Right atrium auricular region (tissue), 2 donors: ENCODE measurements around the gene TAAR6. TPM values are rescaled to one million over a fixed set of nuclear protein-coding genes. Genes with fewer than 3 reads are reported as not detected.

Experiments used
- DNase-seq: peaks from one replicate; pipeline ENCODE4 v3.0.0-alpha.2; 2019; ENCODE audit warnings: low spot score
- H3K27ac ChIP-seq, 2 donors: fragments of 200-600 bp; sonication (generic); 1 replicate in 1 of 2; 2 replicates in 1 of 2; pipeline ENCODE4 v1.5.1; 2016 to 2019
- H3K27me3 ChIP-seq, 2 donors: fragments of 200-600 bp; sonication (generic); one replicate each; pipeline versions ENCODE4 v1.5.1 to v1.6.0; 2017 to 2019
- H3K36me3 ChIP-seq: fragments of 200-600 bp; sonication (generic); one replicate; pipeline ENCODE4 v1.5.1; 2016
- H3K4me1 ChIP-seq, 2 donors: fragments of 200-600 bp; sonication (generic); one replicate each; pipeline versions ENCODE4 v1.5.1 to v1.6.0; 2017 to 2019
- H3K4me3 ChIP-seq, 2 donors: fragments of 200-600 bp; sonication (generic); 1 replicate in 1 of 2; 2 replicates in 1 of 2; pipeline ENCODE4 v1.5.1; 2017 to 2019; ENCODE audit warnings: mild to moderate bottlenecking in 1 of 2, moderate library complexity in 1 of 2
- H3K9me3 ChIP-seq, 2 donors: fragments of 200-600 bp; sonication (generic); one replicate each; pipeline ENCODE4 v1.5.1; 2019
- CTCF ChIP-seq, 2 donors: fragments of 200-600 bp; sonication (generic); IDR thresholded peaks; one replicate each; pipeline ENCODE4 v1.5.1; 2019; ENCODE audit warnings: antibody characterized with exemption in 2 of 2
- total RNA-seq, 2 donors: library from RNA; depleted of rRNA; stranded (reverse); fragments of >200 nt; gene quantifications; one replicate each; pipeline ENCODE4 v1.1.0, GENCODE V29; 2016

The TAAR6 gene
- total RNA-seq, 2 donors from 2014 or later, result not detected

DNA sequence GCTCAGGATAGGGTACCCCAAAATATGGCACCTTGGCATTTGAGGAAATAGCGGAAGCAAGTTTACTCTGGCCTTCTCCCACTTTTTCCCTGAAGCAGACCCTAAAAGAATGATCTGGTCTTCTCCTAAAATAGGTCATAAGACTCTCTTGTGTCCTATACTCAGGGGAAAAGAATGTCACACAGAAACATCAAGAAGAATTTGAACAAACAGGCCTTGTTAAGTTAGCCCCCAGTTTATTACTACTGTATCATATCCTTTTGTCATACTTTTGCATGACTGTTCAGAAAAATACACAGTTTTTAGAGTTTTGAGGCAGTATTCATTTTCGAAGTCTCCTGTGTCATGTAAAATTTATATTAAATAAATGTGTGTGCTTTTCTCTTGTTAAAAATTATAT is 41.5 kb downstream of the TAAR6 start:
- H3K27me3 ChIP-seq, result no peaks in the 10 kb centered on the region
- no peaks in the 10 kb centered on the region for H3K9me3 ChIP-seq

GRCh38 chr6:132612449-132613108 is 42.5 kb downstream of the TAAR6 start:
- Histone ChIP-seq H3K4me1 (no peaks in the 10 kb centered on the region), H3K27me3 (no peaks in the 10 kb centered on the region), H3K36me3 (no peaks in the 10 kb centered on the region), H3K27ac (no peak overlapping the region), H3K4me3 (no peak overlapping the region), H3K9me3 (no peaks in the 10 kb centered on the region)
- no peak for DNase-seq
- TF ChIP-seq CTCF (IDR thresholded peaks at IDR 0.05), result no peak

More for the DNA sequence above, 41.5 kb downstream of the TAAR6 start:
- no peaks in the 10 kb centered on the region for H3K4me1 ChIP-seq
- no peak overlapping the region for H3K4me3 ChIP-seq
- no peak for DNase-seq
- no peaks in the 10 kb centered on the region for H3K36me3 ChIP-seq
- H3K27ac ChIP-seq, result no peak overlapping the region
- no peak for TF ChIP-seq CTCF (IDR thresholded peaks at IDR 0.05)

- Histone ChIP-seq H3K9me3 (no peaks in the 10 kb centered on the region), H3K36me3 (no peaks in the 10 kb centered on the region), H3K4me1 (no peaks in the 10 kb centered on the region), H3K4me3 (no peak overlapping the region), H3K27ac (no peak overlapping the region), H3K27me3 (no peaks in the 10 kb centered on the region)
- TF ChIP-seq CTCF (IDR thresholded peaks at IDR 0.05), result no peak
- no peak for DNase-seq
These were observed 44.4 kb downstream of the TAAR6 start for GRCh38 chr6:132614554-132614953.

DNA sequence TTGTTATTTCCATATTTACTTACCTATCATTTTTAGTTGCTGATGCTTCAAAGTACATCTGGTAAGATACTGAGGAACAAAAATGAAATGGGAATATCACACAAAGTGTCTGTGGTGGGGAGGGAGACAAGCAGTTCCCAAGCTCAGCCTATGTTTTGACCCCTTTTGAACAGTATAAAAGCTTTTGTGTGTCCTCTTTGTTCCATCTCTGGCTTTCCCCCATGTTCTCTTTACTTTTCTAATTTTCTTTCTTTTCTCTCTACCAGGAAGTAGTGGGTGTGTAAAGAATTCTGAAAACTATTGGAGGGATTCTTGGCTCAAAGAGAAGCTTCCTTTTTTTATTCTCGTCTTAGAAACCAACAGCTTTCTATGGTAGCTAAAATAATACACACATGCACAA is 46.6 kb downstream of the TAAR6 start:
- Histone ChIP-seq H3K9me3 (no peaks in the 10 kb centered on the region), H3K4me3 (no peak overlapping the region), H3K27me3 (no peaks in the 10 kb centered on the region), H3K27ac (no peak overlapping the region), H3K4me1 (no peaks in the 10 kb centered on the region), H3K36me3 (no peaks in the 10 kb centered on the region)
- no peak for TF ChIP-seq CTCF (IDR thresholded peaks at IDR 0.05)
- DNase-seq, result no peak

Other genes starting within 250 kb of the TAAR6 start
- gene MOXD1, start 168.8 kb upstream of the TAAR6 start, total RNA-seq, result 1 to 10 TPM; 2.5 to 9.3 TPM
- gene STX7, start 57.2 kb upstream of the TAAR6 start, total RNA-seq, result 10 to 100 TPM; 27.0 to 39.9 TPM
- gene TAAR9, start 32.0 kb upstream of the TAAR6 start, total RNA-seq, result not detected
- gene TAAR8, start 17.6 kb upstream of the TAAR6 start, total RNA-seq, result not detected
- gene TAAR5, start 19.4 kb downstream of the TAAR6 start, total RNA-seq, result not detected
- not detected for gene TAAR2, start 54.0 kb downstream of the TAAR6 start, total RNA-seq
- gene TAAR1, start 88.9 kb downstream of the TAAR6 start, total RNA-seq, result not detected
- 1 to 10 TPM in 1 of 2 donors, under 1 TPM in 1; 0.19 to 1.1 TPM for gene VNN1, start 143.7 kb downstream of the TAAR6 start, total RNA-seq
- 1 to 10 TPM; 3.8 to 5.8 TPM for gene VNN2, start 187.6 kb downstream of the TAAR6 start, total RNA-seq
- 1 to 10 TPM; 3.2 to 3.9 TPM for gene SLC18B1, start 228.3 kb downstream of the TAAR6 start, total RNA-seq
- 1,000 to 10,000 TPM in 1 of 2 donors, 100 to 1,000 TPM in 1; 609 to 1,510 TPM for gene RPS12, start 244.2 kb downstream of the TAAR6 start, total RNA-seq